ENCODE measurements around the gene RPL7A. TPM values are rescaled to one million over a fixed set of nuclear protein-coding genes. Genes with fewer than 3 reads are reported as not detected.
"Not testable (repeated sequence)": the region's sequence is repeated elsewhere in the genome, so short reads cannot be mapped to it uniquely, and the experiment has no call there.

The RPL7A gene
- total RNA-seq, 2 donors from 2014 or later = 2,529 to 2,856 TPM

GRCh38 chr9:133317551-133317950 is 30.5 kb upstream of the RPL7A start:
- not testable (repeated sequence) for H3K36me3 Mint-ChIP-seq (ENCODE audit: insufficient read depth in 2 of 2); H3K4me1 Mint-ChIP-seq (ENCODE audit: low read depth); H3K27me3 Mint-ChIP-seq (ENCODE audit: low read depth)

GRCh38 chr9:133320421-133320881 is 27.6 kb upstream of the RPL7A start:
- H3K4me1 Mint-ChIP-seq (ENCODE audit: low read depth) = no peaks in the 10 kb centered on the region

More at GRCh38 chr9:133317551-133317950, 30.5 kb upstream of the RPL7A start:
- DNase-seq; H3K4me3 Mint-ChIP-seq; ATAC-seq (replicated peaks in 1 of 2); H3K27ac Mint-ChIP-seq; H3K9me3 Mint-ChIP-seq: not testable (repeated sequence)

GRCh38 chr9:133321411-133321935 is 26.5 kb upstream of the RPL7A start:
- DNase-seq (no peak), ATAC-seq (replicated peaks in 1 of 2) (no peak)
- no peak overlapping the region for H3K4me3 Mint-ChIP-seq
- no peaks in the 10 kb centered on the region for H3K4me1 Mint-ChIP-seq (ENCODE audit: low read depth)
- H3K36me3 Mint-ChIP-seq (ENCODE audit: insufficient read depth in 2 of 2) = no peaks in the 10 kb centered on the region
- no peak overlapping the region for H3K27ac Mint-ChIP-seq
- no peaks in the 10 kb centered on the region for H3K27me3 Mint-ChIP-seq (ENCODE audit: low read depth)
- H3K9me3 Mint-ChIP-seq = no peaks in the 10 kb centered on the region

More at GRCh38 chr9:133320421-133320881, 27.6 kb upstream of the RPL7A start:
- H3K27me3 Mint-ChIP-seq (ENCODE audit: low read depth) = no peaks in the 10 kb centered on the region
- no peak overlapping the region for H3K4me3 Mint-ChIP-seq
- H3K27ac Mint-ChIP-seq = no peak overlapping the region
- ATAC-seq (replicated peaks in 1 of 2) (no peak), DNase-seq (no peak)
- H3K36me3 Mint-ChIP-seq (ENCODE audit: insufficient read depth in 2 of 2) = no peaks in the 10 kb centered on the region
- no peaks in the 10 kb centered on the region for H3K9me3 Mint-ChIP-seq

- H3K27ac Mint-ChIP-seq = no peak overlapping the region
- H3K27me3 Mint-ChIP-seq (ENCODE audit: low read depth) = no peaks in the 10 kb centered on the region
- H3K36me3 Mint-ChIP-seq (ENCODE audit: insufficient read depth in 2 of 2) = no peaks in the 10 kb centered on the region
Measured at GRCh38 chr9:133322701-133323100, 25.3 kb upstream of the RPL7A start.

GRCh38 chr9:133323211-133323610 is 24.8 kb upstream of the RPL7A start:
- no peak for ATAC-seq (replicated peaks in 1 of 2)

More at GRCh38 chr9:133322701-133323100, 25.3 kb upstream of the RPL7A start:
- ATAC-seq (replicated peaks in 1 of 2) (no peak), DNase-seq (no peak)
- Mint-ChIP-seq H3K4me3 (no peak overlapping the region), H3K9me3 (no peaks in the 10 kb centered on the region), H3K4me1 (ENCODE audit: low read depth) (no peaks in the 10 kb centered on the region)

GRCh38 chr9:133323991-133324703 is 23.9 kb upstream of the RPL7A start:
- no peaks in the 10 kb centered on the region for H3K27me3 Mint-ChIP-seq (ENCODE audit: low read depth)
- no peak for ATAC-seq (replicated peaks in 1 of 2)
- no peak overlapping the region for H3K27ac Mint-ChIP-seq
- H3K4me3 Mint-ChIP-seq = no peak overlapping the region
- no peaks in the 10 kb centered on the region for H3K9me3 Mint-ChIP-seq
- H3K36me3 Mint-ChIP-seq (ENCODE audit: insufficient read depth in 2 of 2) = no peaks in the 10 kb centered on the region
- no peaks in the 10 kb centered on the region for H3K4me1 Mint-ChIP-seq (ENCODE audit: low read depth)
- DNase-seq = no peak

More at GRCh38 chr9:133323211-133323610, 24.8 kb upstream of the RPL7A start:
- H3K9me3 Mint-ChIP-seq = no peaks in the 10 kb centered on the region
- no peak for DNase-seq
- no peaks in the 10 kb centered on the region for H3K27me3 Mint-ChIP-seq (ENCODE audit: low read depth)
- no peaks in the 10 kb centered on the region for H3K4me1 Mint-ChIP-seq (ENCODE audit: low read depth)
- no peaks in the 10 kb centered on the region for H3K36me3 Mint-ChIP-seq (ENCODE audit: insufficient read depth in 2 of 2)
- no peak overlapping the region for H3K4me3 Mint-ChIP-seq
- no peak overlapping the region for H3K27ac Mint-ChIP-seq

GRCh38 chr9:133327021-133327420 is 21.0 kb upstream of the RPL7A start:
- H3K27me3 Mint-ChIP-seq (ENCODE audit: low read depth); ATAC-seq (replicated peaks in 1 of 2); DNase-seq; H3K4me3 Mint-ChIP-seq; H3K27ac Mint-ChIP-seq; H3K9me3 Mint-ChIP-seq; H3K36me3 Mint-ChIP-seq (ENCODE audit: insufficient read depth in 2 of 2); H3K4me1 Mint-ChIP-seq (ENCODE audit: low read depth): not testable (repeated sequence)

- DNase-seq (no peak), ATAC-seq (replicated peaks in 1 of 2) (no peak)
- Mint-ChIP-seq H3K9me3 (no peaks in the 10 kb centered on the region), H3K4me1 (ENCODE audit: low read depth) (peaks cover 10% of the 10 kb centered on the region), H3K27me3 (ENCODE audit: low read depth) (no peaks in the 10 kb centered on the region), H3K27ac (no peak overlapping the region), H3K36me3 (ENCODE audit: insufficient read depth in 2 of 2) (peaks cover 2 to 13% of the 10 kb centered on the region in 2 donors), H3K4me3 (no peak overlapping the region)
Measured at GRCh38 chr9:133327834-133328484, 20.1 kb upstream of the RPL7A start.

- ATAC-seq (replicated peaks in 1 of 2); H3K27me3 Mint-ChIP-seq (ENCODE audit: low read depth); H3K4me3 Mint-ChIP-seq; DNase-seq; H3K27ac Mint-ChIP-seq; H3K9me3 Mint-ChIP-seq: not testable (repeated sequence)
- H3K4me1 Mint-ChIP-seq (ENCODE audit: low read depth) = peaks cover 19% of the 10 kb centered on the region
- H3K36me3 Mint-ChIP-seq (ENCODE audit: insufficient read depth in 2 of 2) = peaks cover 2 to 17% of the 10 kb centered on the region in 2 donors
Measured at GRCh38 chr9:133329306-133330156, 18.5 kb upstream of the RPL7A start.

- H3K4me3 Mint-ChIP-seq = no peak overlapping the region
- peaks cover 8 to 20% of the 10 kb centered on the region in 2 donors for H3K36me3 Mint-ChIP-seq (ENCODE audit: insufficient read depth in 2 of 2)
- no peaks in the 10 kb centered on the region for H3K27me3 Mint-ChIP-seq (ENCODE audit: low read depth)
- DNase-seq = no peak
- no peak for ATAC-seq (replicated peaks in 1 of 2)
- H3K4me1 Mint-ChIP-seq (ENCODE audit: low read depth) = peaks cover 31% of the 10 kb centered on the region
- H3K9me3 Mint-ChIP-seq = no peaks in the 10 kb centered on the region
- peak overlapping the region; percentile 18 for H3K27ac Mint-ChIP-seq
Measured at GRCh38 chr9:133331221-133331620, 16.8 kb upstream of the RPL7A start.

GRCh38 chr9:133331641-133332380 is 16.2 kb upstream of the RPL7A start:
- Mint-ChIP-seq H3K27me3 (ENCODE audit: low read depth) (no peaks in the 10 kb centered on the region), H3K36me3 (ENCODE audit: insufficient read depth in 2 of 2) (peaks cover 8 to 20% of the 10 kb centered on the region in 2 donors), H3K9me3 (no peaks in the 10 kb centered on the region), H3K27ac (peak overlapping the region; percentile 82), H3K4me3 (no peak overlapping the region), H3K4me1 (ENCODE audit: low read depth) (peaks cover 37% of the 10 kb centered on the region)
- DNase-seq (no peak), ATAC-seq (replicated peaks in 1 of 2) (no peak)

GRCh38 chr9:133332381-133332730 is 15.7 kb upstream of the RPL7A start:
- Mint-ChIP-seq H3K4me1 (ENCODE audit: low read depth) (peaks cover 40% of the 10 kb centered on the region), H3K4me3 (no peak overlapping the region), H3K9me3 (no peaks in the 10 kb centered on the region), H3K36me3 (ENCODE audit: insufficient read depth in 2 of 2) (peaks cover 8 to 20% of the 10 kb centered on the region in 2 donors), H3K27ac (peak overlapping the region; percentile 82), H3K27me3 (ENCODE audit: low read depth) (no peaks in the 10 kb centered on the region)
- no peak for DNase-seq
- ATAC-seq (replicated peaks in 1 of 2) = no peak
